Activated CD8-positive, alpha-beta memory T cell treated with anti-CD3 and anti-CD28 coated beads for 24 hours (primary cell): ENCODE measurements around the gene TOP3B.
A peak's percentile ranks its signal among the peaks of the same experiment; 100 is the strongest.

ENCODE experiments used
- DNase-seq: peaks from one replicate; pipeline ENCODE4 v3.0.0-alpha.2; 2020

The TOP3B gene

DNA sequence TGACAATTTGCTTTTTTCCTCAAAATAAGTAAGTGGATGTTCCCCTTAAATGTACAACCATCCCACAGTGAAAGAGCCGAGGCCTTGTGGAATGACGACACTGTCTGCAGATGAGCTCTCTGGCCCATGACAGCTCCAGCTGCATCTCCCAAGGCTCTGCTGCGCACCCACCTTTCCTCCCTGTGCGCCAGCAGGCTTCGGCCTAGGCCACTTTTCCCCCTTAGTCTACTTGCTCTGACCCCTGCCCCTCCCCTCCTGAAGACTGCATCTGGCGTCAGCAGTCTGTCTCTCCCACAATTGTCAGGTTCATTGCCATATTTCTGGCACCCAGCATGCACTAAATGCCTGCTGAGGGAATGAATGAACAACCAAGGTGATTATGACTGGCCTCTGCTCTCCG, 2.0 kb downstream of the TOP3B start:
- no peak for DNase-seq

DNA sequence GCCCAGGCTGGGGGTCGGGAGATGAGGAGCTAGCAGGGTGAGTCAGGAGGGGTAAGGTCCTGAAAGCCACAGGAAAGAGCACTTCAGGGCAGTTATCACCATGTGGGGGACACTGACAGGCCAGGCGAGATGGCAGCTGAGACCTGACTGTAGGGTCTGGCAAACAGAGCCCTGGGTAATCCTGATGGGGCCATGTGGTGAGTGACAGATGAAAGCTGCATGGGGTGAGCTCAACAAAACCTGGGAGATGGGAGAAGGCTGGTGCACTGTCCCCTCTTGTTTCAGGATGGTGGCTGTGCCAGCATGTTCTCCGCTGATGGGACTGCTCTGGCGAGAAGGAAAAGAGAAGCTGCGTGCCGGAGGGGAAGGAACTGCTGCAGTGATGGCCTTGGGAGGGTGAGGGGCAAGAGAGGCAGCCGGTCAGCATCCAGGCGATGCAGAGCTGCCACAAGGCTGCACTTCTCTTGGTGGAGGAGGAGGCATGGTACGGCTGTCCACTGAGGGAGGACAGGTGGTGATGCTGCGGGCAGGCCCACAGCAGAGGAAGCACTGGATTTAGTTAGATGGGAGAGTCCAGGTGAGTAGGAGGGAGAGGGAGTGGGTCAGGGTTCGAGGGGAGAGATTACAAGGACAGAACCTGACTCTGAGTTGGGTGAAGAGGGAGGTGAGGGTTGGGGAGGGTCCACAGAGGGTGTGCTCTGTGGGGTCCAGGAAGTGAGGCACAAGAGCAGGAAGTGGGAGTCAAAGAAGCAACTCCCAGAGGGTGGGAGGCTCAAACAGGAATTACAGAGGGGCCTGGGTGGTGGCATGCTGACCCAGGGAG, 3.8 kb downstream of the TOP3B start:
- no peak for DNase-seq

DNA sequence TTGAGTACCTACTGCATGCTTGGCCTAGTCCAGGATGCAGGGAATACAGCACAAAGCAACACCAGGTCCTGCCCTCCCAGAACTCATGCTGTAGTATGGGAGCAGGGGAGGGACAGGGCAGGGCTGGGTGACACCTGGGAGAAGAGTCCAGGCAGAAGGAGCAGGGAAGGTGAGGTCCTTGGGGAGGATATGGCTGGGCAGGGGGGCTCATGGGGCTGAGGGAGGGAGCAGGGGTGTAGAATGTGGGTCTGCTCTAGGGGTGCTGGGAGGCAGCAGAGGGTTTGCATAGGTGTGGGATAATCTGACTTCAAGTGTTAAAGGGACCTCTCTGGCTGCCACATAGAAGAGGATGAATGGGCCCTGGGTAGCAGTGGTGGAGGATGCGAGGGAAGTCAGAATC, 4.8 kb downstream of the TOP3B start:
- DNase-seq: no peak

DNA sequence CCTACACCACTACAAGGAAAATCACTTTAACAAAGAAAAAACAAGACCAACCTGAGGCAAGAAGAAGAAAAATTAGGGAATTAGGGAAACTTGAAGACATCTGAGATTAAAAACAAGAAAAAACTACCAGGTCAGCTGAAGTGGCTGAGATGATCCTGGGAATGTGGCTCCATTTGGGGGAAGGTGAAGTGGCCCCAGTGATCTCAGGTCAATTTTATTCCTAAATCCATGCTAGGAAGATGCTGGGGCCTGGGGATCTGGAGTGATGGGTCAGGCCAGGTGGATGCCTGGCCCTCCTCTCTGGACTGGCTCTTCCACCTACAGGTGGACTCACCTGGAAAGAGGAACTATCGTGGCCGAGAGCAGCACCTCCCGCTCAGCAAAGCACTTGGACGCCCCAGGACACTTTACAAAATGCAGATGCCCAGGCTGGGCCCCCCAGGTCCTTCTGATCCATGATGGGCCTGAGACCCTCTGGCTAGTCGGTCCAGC, 6.7 kb downstream of the TOP3B start:
- DNase-seq: no peak

DNA sequence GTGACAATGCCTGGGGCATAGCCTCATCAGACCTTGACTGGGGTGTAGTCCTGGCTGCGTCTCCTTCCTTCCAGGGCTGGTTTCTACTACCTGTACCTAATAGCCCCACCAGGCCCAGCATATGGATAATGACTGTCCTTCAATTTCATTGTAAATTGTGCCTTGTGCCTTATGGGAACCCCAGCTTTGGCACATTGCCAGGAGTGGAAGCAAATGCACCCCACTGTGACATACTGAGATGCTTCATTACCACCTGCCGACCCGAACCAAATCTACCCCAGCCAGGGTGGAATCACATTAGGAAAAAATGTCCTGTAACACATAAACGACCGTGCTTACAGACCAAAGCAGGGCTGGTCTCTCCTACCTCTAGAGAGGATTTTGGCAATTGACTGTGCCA, 7.3 kb downstream of the TOP3B start:
- DNase-seq: no peak

DNA sequence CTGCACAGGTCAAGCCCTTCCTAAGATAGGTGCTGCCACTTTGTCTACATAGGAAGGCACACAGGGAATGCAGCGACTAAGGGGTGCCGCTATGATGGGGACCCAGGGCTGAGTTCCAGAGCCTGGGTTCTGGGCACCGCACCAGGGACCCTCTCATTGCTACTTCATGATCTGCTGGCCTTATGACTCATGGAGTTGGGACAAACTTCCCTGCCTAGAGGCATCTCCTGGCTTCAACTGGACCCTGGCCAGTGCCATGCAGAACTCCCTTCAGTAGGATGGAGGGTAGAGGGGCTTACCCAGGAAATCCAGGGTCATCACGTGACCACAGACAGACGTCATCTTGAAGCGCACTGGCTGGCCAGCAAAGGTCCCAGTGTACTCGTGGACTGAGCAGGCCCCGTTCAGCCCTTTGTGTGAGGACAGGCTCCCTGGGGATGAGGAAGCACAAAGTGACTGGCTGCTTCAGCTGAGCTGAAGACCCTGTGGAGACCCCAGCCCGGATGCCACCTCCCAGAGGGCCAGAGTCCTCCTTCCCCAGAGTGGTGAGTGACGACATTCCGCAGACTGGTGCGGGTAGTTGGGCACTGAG, 8.4 kb downstream of the TOP3B start:
- DNase-seq: no peak

DNA sequence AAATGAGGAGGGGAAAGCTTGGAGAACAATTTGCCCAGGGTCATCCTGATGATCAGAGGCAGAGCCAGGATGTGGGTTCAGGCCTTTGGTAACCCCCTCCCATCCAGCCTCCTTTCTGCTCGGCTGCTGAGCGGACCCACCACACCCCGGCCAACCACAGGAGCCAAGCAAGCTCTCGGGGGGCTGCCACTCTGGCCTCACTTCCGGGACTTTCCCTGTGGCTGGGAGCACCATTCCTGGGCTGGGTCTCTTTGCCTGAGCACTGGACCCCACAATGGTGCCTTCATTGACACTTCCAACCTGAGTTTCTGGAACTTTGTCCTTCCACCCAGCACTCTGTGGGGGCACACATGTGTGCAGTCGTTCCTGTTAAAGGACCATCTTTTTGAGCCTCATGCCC, 9.8 kb downstream of the TOP3B start:
- DNase-seq: no peak

DNA sequence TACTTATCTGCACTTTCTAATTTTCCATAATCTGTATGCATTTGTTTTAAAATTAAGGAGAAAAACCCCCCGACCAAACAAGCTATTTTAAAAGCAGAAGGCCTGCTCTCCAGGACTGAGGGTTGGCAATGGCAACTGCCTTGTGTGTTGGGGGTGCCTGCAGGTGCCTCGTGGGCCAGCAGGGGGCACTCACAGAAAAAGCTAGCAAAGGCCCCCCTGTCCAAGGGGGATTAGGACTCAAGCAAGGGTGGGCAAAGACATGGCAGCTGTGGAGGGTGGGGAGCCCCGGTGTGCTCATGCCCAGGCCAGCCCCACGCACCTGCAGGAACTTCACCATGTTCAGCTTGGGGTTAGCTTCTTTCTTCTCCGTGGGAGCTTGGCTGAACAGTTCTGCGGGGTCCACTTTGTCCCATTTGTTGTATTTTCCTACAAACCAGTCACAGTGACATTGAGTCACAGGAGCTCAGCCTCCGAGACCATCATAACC, 10.3 kb downstream of the TOP3B start:
- DNase-seq: peak; percentile 83

DNA sequence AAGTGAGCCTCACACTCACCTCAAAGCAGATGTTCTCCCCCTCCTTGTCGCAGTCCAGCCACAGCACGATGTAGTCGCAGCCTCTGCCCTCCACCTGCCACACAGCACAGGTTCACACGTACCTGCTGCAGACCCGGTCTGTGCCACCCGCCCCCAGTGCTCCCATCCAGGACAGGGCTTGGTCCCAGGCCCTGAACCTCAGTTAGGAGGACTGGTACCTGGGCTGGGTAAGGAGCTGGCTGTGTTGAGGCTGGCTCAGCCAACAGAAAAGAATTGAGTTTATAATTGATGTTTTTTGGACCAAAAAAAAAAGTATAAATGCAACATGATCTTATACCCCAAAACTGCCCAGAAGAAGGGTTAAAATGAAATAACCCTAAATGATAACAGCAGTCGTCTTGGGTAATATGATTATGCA, 10.7 kb downstream of the TOP3B start:
- no peak for DNase-seq

DNA sequence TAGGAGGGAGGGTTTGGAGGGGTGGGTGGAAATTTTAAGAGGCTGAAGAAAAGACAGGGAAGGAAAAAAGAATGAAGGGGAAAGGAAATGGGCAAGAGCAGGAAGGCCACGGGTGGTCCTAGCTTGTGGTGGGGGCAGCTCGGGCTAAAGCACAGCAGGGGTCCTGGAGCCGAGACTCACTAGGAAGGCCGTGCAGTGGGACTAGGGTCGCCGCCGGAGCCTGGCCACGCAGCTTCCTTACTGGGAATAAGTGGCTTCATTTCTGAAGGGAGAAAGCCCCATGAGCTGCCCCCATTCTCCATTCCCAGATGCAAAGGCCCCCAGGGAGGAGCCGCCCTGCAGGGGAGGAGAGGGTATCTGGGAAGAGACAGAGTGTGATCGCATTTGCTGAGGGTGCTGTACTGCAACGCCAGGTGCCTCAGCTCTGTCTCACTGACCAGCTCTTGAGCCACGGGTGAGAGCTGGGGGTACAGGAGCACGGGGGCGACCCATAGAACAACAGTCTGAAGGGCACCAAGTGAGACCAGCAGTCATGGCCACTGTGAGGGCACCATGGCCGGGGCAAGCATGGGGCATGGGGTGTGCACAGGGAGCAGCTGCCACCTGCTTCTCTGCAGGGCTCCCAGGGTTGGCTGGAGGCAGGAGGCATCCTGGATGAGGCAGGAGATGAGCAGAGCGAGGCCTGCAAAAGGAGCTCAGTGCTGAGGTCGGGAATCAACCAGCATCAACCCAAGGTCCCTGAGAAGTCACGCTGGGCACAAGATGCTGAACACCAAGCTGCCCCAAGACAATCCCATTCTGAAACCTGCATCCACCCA, 11.6 kb downstream of the TOP3B start:
- no peak for DNase-seq

DNA sequence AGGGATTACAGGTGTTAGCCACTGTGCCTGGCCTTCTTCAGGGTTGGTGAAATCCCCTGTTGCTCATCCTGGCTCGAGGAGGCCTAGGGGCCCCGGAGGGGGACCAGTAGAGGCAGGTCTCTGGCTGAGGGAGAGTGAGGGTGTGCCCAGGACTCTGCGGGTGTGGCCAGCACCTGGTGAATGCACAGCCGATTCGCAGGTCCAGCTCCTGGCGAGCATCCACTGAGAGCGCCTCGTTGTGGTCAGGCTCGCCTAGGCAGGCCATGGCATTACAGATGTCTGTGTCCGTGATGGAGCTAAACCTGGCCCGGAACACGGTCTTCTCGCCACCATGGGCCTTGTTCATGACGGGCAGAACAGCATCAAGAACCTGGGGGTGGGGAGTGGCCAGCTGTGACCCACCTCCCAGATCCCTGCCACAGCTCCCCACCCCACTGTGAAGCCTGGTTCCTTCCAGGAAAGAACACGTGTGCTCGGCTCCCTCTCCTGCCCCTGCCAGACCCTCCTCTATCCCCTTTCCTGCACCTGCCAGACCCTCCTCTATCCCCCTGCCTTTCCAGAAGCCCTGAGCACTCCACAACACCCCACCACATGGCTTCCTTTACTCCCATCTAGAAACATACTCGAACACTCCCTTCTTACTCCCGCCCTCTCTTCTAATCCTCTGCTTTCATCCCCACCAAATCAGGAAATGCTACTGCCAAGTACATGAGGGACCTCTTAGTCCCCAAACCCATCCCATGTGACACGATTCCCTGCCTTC, 12.4 kb downstream of the TOP3B start:
- DNase-seq: no peak

DNA sequence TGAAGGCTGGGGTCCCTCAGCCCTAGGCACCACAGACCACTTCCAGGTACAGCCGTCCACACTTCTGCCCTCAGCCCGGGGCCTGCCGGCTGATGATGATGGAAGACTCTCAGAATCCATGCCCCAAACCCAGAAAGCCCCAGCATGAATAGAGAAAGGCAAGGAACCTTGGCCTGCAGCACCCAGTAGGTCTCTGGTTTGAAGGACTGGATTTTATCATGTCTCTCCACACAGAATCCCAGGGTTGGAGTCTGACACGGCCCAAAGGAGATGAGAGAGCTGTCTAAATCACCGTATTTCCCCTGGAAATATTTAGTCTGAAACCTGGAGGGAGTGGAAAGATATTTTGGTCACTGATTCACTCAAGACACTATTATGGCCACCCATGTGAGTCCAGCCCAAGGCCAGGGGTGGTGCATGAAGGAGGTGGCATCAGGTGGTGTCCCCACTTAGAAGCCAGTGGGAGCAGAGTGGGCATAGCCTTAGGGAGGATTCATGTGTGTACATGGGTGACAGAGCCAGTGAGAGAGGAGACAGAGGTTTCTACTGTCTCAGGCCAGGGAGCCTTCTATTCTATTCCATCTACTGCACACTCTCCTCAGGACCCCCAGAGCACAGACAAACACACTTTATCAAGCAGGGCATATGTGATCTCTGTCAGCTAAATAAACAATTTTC, 14.0 kb downstream of the TOP3B start:
- no peak for DNase-seq

DNA sequence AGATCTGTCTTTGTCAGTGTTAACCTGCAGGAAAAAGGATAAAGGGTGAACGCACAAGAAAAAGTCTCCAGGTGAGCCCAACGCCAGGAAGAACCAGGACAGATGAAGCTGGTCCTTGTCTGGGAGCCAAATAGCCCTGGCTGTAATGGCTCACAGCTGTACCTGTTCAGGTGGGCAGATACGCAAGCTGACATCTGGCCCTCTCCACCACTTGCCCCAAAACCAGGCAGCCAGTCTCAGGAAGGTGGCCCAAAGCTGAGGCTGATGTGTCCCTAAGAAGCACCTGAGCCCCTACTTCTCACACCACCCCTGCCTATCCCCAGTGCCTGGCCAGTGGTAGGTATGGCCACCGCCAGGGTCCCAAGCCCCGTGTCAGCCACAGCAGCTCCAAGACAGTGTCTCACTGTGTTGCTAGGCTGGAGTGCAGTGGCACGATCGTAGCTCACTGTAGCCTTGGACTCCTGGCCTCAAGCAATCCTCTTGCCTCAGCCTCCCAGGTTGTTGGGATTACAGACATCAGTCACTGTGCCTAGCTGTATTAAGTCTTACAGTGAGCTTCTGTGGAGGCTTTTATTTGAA, 14.8 kb downstream of the TOP3B start:
- no peak for DNase-seq

DNA sequence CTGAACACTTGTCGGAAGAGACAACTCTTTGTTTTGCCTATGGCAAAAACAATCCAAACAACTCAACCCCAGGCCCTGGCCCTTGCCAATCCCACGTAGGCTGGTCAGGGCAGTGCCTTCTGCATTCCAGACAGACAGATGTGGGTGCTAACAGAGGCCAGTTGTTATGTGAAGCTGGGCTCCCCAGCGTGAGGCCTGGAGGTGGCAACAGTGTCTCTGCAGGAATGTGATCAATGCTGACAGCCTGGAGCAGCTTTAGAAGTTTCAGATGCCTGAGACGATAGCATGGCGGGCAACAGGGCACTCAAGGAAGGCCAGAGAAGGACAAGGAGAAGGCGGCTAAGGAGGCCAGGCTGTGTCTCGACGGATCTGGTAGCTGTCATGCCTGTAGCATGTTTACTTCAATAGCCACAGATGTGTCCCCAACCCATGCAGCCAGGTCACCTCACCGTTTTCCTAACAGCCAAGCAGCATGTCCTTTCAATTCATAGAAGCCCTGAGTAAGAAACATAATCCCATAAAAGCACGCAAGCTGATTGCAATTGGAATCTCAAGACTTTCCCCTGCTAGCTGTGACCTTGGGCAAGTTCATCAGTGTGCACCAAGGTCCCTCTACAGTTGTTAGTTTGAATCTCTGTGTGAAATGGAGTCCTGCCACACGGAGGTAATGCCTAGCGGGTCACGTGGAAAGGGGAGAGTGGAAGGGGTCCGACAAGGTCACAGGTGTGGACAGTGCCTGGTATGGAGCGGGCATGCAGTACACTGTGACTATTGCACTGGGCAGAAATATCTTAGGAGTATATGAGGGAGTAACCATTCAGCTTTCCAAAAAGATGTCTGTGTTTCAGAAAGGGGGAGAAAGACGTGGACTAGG, 15.7 kb downstream of the TOP3B start:
- DNase-seq: no peak

DNA sequence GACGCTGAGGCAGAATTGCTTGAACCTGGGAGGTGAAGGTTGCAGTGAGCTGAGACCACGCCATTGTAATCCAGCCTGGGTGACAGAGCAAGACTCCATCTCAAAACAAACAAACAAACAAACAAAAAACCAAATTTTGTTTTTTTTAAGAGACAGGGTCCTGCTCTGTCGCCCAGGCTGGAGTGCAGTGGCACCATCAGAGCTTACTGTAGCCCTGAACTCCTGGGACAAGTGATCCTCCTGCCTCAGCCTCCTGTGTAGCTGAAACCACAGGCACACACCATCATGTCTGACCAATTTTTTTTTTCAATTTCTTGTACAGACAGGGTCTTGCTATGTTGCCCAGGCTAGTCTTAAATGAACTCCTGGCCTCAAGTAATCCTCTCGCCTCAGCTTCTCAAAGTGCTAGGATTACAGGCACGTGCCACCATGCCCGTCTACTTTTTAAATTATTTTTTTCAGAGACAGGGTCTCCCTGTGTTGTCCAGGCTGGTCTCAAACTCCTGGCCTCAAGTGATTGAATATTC, 16.8 kb downstream of the TOP3B start:
- DNase-seq: no peak

DNA sequence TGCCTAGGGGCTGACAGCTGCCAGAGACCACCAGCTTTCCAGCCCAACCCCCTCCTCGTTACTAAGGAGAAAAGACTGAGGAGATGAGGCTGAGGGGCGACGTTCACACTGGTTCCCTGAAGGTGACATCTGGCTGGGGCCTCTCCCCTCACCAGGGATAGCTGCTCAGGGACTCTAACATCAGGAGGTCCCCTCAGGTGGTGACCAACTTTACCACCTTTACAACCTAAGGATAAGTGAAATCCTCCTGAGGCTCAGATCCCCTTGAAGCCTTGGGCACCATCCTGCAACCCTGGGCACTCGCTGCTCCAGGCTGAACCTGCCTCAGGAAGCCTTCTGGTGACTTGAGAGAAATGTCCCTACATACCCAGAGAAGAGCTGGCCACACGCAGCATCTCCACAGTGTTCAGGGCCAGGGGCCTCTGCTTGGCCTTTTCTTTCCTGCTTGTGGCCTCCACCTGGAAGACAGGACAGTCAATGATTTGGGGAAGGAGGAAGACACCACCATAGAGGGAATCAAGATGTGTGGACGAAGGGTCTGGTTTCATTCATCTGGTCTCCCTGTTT, 17.6 kb downstream of the TOP3B start:
- no peak for DNase-seq

DNA sequence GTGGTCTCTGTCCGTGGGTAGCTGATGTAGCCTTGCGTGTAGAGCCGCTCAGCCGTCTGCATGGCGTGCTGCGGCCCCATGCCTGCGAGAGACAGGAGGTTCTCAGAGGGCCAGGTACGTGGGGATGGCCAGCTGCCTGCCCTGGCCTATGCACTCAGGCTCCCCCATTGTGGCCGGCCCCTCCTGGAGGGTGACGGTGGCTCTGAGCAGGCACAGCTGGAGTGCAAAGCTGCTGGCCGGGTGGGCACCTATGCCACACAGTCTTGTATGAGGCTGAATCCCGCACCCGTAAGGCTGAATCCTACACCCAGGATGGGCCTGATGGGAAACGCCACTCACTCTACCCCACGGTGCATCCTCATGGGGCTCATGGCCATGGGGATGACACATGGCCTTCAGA, 18.4 kb downstream of the TOP3B start:
- no peak for DNase-seq

DNA sequence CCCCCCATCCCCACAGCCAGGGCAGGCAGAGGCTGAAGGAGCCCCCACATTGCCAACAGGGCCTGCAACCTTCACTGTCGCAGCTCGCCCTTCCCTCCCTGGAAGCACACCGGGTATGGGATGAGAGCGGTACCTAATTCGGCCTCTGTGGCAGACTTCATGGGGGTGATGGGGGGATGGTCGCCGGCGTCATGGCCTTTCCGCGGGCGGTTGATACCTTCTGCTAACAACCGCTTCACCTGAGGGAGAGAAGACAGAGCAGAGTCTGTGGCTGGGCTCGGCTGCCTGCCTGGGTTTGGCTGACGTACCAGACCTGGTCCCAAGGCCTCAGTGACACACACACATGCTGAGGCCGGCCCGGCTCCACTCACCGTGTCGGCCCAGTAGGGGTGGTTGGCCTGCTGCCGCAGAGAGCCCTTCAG, 18.8 kb downstream of the TOP3B start:
- no peak for DNase-seq

DNA sequence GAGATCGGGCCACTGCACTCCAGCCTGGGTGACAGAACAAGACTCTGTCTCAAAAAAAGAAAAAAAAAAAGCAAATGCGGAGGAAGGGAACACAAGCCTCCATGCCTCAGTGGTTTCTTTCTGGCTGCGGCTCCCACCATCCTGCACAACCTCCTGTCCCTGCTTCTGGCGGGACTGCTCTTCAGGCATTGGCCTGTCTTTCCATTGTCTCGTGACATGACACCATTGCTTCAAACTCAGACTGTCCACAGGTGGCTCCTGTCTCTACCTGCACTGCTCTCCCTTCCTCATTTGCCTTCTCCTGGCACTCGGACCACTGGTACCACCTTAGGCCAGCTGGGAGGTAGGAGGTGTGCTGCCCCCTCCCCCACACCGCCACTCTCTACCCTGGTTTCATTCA, 19.3 kb downstream of the TOP3B start:
- no peak for DNase-seq

DNA sequence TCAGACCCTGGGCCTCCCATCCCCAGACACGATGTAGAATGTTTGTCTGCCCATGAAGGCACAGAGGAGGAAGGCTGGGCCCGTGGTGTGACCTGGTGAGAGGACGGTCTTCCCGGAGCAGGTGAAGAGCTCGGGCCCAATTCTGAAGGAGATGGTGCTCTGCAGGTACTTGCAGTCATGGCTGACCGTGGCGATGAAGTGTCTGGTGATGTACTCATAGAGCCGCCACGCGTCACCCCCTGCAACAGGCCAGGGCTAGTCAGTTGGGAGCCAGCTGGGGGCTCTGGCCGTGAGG, 20.0 kb downstream of the TOP3B start:
- no peak for DNase-seq
